ENCODE measurements around the gene GRIA1.

GRIA1 gene

DNA sequence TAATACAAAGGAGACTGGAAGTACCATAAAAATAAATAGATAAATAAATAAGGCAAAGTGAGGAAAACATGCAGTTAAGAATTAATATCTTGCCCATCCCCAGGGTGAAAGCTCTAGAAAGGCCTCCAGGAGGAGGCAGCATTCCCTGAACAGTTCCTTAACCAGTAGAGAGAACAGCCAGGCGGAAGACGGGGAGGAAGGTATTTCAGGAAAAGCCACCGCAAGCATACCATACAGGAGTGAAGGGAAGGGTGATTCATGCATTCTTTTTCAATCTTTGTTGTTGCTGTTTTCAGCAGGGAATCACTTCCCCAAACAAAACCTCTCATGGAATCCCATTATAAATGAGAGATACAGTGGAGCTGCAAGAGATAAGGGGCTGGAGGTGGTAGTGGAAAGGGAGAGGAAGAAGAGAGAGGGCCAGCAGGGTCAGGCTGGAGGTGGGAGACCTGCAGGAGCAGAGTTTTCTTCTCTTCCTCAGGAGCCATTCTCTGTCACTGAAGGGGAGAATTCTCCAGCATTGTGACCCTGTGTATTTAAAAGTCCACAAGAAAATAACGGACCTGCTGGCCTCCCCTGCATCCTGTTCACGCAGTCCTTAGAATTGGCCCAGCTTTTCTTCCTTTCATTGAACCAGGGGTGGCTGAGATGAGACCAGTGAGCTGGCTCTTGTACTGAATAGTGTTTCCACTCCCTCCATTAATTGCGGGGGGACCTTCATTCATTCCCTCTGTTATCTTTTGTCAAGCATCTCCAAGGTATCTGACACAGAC is 292.3 kb downstream of the GRIA1 start:
- peaks cover 19 to 20% of the 10 kb centered on the region in 2 donors for H3K27me3 Mint-ChIP-seq
- no peaks in the 10 kb centered on the region for H3K4me1 Mint-ChIP-seq (ENCODE audit: low read depth in 2 of 2)
- peaks cover 2 to 7% of the 10 kb centered on the region in 2 donors for H3K9me3 Mint-ChIP-seq
- DNase-seq (no peak), ATAC-seq (replicated peaks) (no peak)
- no peak overlapping the region for H3K27ac Mint-ChIP-seq
- H3K4me3 Mint-ChIP-seq: no peak overlapping the region
- no peaks in the 10 kb centered on the region for H3K36me3 Mint-ChIP-seq (ENCODE audit: insufficient read depth)

DNA sequence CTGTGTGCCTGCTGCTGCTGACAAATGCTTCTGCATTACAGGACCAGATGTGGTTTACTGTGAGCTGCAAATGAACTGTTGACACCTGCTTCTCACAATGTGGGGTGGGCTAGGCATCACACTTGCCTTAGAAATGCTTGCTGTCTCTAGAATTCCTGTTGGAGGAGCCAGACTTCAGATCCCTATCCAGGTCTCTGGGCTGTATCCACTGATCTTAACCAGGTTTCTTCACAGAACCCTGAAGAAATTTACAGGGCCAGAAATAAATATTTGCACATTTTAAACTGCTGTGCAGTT is 292.8 kb downstream of the GRIA1 start:
- Mint-ChIP-seq H3K4me1 (ENCODE audit: low read depth in 2 of 2) (no peaks in the 10 kb centered on the region), H3K4me3 (no peak overlapping the region), H3K27me3 (peaks cover 17 to 20% of the 10 kb centered on the region in 2 donors), H3K9me3 (peaks cover 2 to 10% of the 10 kb centered on the region in 2 donors), H3K27ac (no peak overlapping the region), H3K36me3 (ENCODE audit: insufficient read depth) (no peaks in the 10 kb centered on the region)
- no peak for DNase-seq
- ATAC-seq (replicated peaks): no peak

DNA sequence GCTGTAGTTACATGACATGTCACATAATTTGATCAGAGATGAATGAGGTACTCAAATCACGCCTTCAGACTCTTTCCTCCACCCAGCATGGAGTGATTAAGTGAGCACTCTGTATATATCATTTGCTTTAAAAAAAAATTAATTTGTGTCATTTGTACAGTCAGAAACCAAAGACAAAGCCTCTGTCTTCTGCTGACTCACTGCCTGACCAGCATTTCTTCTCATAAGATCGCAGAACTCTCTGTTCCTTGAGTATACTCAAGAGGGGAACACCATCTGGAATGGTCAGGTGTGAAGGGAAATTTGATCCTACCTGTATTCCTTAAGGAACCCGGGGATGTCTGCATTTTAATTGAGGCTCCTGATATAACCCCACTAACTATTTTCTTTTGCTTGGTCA is 293.8 kb downstream of the GRIA1 start:
- DNase-seq: no peak
- H3K4me1 Mint-ChIP-seq (ENCODE audit: low read depth in 2 of 2): no peaks in the 10 kb centered on the region
- no peak overlapping the region for H3K27ac Mint-ChIP-seq
- no peak overlapping the region for H3K4me3 Mint-ChIP-seq
- H3K27me3 Mint-ChIP-seq: peaks cover 17 to 23% of the 10 kb centered on the region in 2 donors
- no peaks in the 10 kb centered on the region for H3K36me3 Mint-ChIP-seq (ENCODE audit: insufficient read depth)
- no peak for ATAC-seq (replicated peaks)
- H3K9me3 Mint-ChIP-seq: peaks cover 2 to 14% of the 10 kb centered on the region in 2 donors

DNA sequence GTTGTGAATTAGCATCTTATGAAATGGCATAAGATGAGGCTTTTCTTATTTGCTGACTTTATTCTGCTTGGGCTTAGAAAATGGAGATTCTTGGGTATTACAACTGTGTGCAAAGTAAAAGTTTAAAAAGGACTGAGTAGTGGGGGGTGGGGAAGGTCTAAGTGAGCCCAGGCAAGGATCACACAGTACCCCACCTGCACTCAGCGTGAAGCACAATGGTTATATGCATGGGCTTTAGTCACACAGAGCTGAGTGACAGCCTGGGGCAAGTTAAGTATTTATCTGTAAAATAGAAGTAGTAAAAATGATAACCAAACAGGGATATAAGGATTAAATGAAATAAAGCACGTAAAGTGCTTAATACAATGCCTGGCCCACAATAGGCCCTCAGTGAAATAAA is 300.9 kb downstream of the GRIA1 start:
- Mint-ChIP-seq H3K9me3 (peaks cover 0 to 12% of the 10 kb centered on the region in 2 donors), H3K27ac (no peak overlapping the region), H3K4me1 (ENCODE audit: low read depth in 2 of 2) (no peaks in the 10 kb centered on the region), H3K36me3 (ENCODE audit: insufficient read depth) (no peaks in the 10 kb centered on the region), H3K4me3 (no peak overlapping the region), H3K27me3 (peaks cover 0 to 7% of the 10 kb centered on the region in 2 donors)
- ATAC-seq (replicated peaks) (no peak), DNase-seq (no peak)

DNA sequence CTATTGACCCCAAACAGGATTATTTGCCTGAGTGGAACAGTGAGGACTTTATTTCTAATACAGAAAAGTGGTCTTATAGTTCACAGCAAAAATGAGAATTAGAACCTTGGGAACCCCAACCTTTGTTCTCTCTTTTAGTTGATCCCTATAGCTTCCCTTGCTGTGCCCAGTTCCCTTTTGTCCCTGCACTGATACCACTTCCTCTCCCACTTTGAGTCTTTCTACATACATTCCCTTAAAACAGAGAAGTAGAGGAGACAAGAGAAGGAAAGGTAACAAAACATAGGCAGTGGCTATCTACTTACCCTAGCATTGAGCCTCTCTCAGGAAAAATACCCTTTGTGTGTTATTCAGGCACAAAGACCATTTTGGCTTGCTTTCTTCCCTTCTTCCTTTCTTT is 301.8 kb downstream of the GRIA1 start:
- no peak for DNase-seq
- Mint-ChIP-seq H3K27me3 (peaks cover 0 to 7% of the 10 kb centered on the region in 2 donors), H3K27ac (no peak overlapping the region), H3K4me3 (no peak overlapping the region), H3K9me3 (peaks cover 0 to 8% of the 10 kb centered on the region in 2 donors), H3K4me1 (ENCODE audit: low read depth in 2 of 2) (no peaks in the 10 kb centered on the region), H3K36me3 (ENCODE audit: insufficient read depth) (no peaks in the 10 kb centered on the region)
- no peak for ATAC-seq (replicated peaks)

DNA sequence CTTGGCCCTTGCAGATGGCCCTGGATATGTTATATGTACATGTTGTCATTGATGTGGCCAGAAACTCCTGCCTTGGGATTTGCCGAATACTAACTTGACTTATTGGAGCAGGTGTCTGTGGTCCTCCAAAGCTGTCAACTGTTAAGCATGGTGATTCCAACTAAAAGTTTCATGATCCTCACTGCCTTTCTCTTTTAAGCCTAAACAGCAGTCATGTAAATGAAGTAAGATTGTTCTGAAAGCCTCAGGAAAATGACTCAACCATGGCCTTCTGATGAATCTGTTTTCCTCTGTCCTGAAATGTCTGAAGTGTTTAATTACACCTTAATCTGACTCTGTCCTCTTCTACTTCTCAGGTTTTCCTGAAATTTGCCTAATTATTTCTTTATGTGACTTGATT is 303.2 kb downstream of the GRIA1 start:
- no peaks in the 10 kb centered on the region for H3K36me3 Mint-ChIP-seq (ENCODE audit: insufficient read depth)
- H3K9me3 Mint-ChIP-seq: peaks cover 0 to under 1% of the 10 kb centered on the region in 2 donors
- H3K4me3 Mint-ChIP-seq: no peak overlapping the region
- H3K27me3 Mint-ChIP-seq: no peaks in the 10 kb centered on the region
- DNase-seq: no peak
- no peaks in the 10 kb centered on the region for H3K4me1 Mint-ChIP-seq (ENCODE audit: low read depth in 2 of 2)
- no peak for ATAC-seq (replicated peaks)
- no peak overlapping the region for H3K27ac Mint-ChIP-seq

DNA sequence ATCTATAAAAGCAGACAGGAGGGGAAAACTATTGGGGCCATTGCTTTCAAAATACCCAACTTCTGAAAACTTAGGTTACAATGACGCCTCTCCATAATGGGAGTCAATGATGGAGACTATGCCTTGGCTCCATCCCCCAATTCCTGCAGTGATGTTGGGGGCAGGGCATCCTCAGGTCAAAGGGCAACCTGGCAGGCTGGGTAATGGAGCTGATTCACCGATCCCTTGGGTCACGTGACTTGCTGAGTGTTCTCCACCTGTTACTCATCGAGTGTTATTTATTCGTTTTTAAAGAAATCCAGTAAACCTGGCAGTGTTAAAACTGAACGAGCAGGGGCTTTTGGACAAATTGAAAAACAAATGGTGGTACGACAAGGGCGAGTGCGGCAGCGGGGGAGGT is 303.9 kb downstream of the GRIA1 start:
- no peak for ATAC-seq (replicated peaks)
- Mint-ChIP-seq H3K27me3 (no peaks in the 10 kb centered on the region), H3K4me3 (no peak overlapping the region), H3K4me1 (ENCODE audit: low read depth in 2 of 2) (no peaks in the 10 kb centered on the region), H3K27ac (no peak overlapping the region), H3K36me3 (ENCODE audit: insufficient read depth) (no peaks in the 10 kb centered on the region), H3K9me3 (no peaks in the 10 kb centered on the region)
- DNase-seq: no peak

DNA sequence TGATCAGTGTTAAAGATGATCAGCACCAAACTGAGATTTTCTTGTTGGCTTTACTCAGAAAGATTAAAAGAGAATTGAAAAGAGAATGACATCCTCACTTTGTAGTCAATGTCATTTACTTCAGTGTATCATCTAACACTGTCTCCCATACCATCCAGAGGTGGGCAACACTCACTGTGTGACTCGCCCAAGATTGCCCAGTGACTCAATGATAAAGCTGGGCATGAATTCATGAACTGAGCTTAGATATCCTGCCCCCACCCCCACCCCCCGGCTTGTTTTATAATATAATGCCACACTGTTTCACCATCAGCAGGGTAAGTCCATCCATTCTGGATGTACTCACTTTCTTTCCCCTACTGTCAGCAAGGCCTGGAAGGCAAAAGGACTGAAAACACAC is 306.1 kb downstream of the GRIA1 start:
- H3K4me1 Mint-ChIP-seq (ENCODE audit: low read depth in 2 of 2): no peaks in the 10 kb centered on the region
- DNase-seq: no peak
- no peaks in the 10 kb centered on the region for H3K9me3 Mint-ChIP-seq
- no peak overlapping the region for H3K4me3 Mint-ChIP-seq
- no peak for ATAC-seq (replicated peaks)
- peaks cover 0 to 5% of the 10 kb centered on the region in 2 donors for H3K27me3 Mint-ChIP-seq
- H3K27ac Mint-ChIP-seq: no peak overlapping the region
- no peaks in the 10 kb centered on the region for H3K36me3 Mint-ChIP-seq (ENCODE audit: insufficient read depth)

DNA sequence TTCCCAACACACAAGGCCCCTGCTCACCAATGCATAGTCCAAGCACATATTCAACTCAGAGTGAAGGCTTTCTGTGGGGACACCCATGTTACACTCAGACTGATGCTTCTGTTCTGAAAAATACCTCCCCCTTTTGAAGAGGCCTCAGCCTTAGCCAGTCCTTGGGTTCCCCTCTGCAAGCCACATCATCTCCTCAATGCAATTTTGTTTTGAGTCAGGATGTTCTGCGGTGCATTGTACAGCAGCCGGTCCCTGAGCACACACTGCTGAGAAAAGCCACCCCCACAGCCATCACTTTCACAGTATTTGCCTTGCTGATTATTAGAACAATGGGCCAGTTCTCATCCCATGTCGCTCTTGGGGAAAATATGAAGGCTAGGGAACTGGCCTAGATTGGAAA is 307.0 kb downstream of the GRIA1 start:
- DNase-seq: no peak
- H3K27me3 Mint-ChIP-seq: peaks cover 0 to 5% of the 10 kb centered on the region in 2 donors
- ATAC-seq (replicated peaks): no peak
- no peaks in the 10 kb centered on the region for H3K36me3 Mint-ChIP-seq (ENCODE audit: insufficient read depth)
- peaks cover 0 to 1% of the 10 kb centered on the region in 2 donors for H3K9me3 Mint-ChIP-seq
- H3K4me3 Mint-ChIP-seq: no peak overlapping the region
- H3K27ac Mint-ChIP-seq: no peak overlapping the region
- H3K4me1 Mint-ChIP-seq (ENCODE audit: low read depth in 2 of 2): no peaks in the 10 kb centered on the region

DNA sequence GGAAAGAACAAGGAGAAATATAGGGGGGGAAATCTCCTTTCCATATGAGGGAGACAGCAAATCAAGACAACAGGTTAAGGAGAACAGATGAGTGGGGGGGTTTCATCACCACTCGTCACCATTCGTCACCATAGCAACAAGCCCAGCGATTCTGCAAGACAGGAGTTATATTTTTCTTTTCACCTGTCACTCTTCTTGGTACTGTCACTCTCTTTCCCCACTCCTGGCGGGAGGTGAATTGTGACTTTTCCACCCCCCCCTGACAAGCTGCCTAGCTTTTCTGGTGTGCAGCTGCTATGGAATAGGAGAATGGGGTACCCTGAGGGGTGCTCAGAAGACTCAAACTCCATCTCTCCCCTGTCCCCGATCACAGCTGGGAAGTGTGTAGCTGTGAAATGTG is 308.4 kb downstream of the GRIA1 start:
- Mint-ChIP-seq H3K27ac (no peak overlapping the region), H3K4me3 (no peak overlapping the region), H3K4me1 (ENCODE audit: low read depth in 2 of 2) (no peaks in the 10 kb centered on the region), H3K27me3 (peaks cover 3 to 6% of the 10 kb centered on the region in 2 donors), H3K9me3 (peaks cover under 1 to 2% of the 10 kb centered on the region in 2 donors), H3K36me3 (ENCODE audit: insufficient read depth) (no peaks in the 10 kb centered on the region)
- DNase-seq: no peak
- ATAC-seq (replicated peaks): no peak

DNA sequence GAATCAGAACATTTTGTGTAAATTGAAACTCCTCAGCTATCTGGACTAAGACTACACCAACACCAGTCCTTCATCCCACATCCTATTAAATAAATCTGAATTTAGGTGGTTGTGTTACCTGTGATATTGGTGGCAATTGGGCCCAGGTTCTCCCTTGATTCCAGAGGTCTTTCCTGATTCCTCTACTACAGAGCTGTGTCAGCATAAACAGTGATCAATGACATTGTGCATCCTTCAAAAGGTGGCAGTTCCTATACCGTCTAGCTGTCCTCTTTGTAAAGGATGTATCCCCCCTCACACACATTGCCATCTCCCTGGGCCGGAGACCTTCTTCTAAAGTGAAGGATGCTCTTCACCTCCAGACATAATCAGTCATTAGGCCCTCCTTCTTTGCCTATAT is 309.0 kb downstream of the GRIA1 start:
- Mint-ChIP-seq H3K27ac (no peak overlapping the region), H3K4me3 (no peak overlapping the region), H3K27me3 (peaks cover 10 to 12% of the 10 kb centered on the region in 2 donors), H3K9me3 (peaks cover 5 to 6% of the 10 kb centered on the region in 2 donors), H3K4me1 (ENCODE audit: low read depth in 2 of 2) (no peaks in the 10 kb centered on the region), H3K36me3 (ENCODE audit: insufficient read depth) (no peaks in the 10 kb centered on the region)
- DNase-seq: no peak
- ATAC-seq (replicated peaks): no peak

DNA sequence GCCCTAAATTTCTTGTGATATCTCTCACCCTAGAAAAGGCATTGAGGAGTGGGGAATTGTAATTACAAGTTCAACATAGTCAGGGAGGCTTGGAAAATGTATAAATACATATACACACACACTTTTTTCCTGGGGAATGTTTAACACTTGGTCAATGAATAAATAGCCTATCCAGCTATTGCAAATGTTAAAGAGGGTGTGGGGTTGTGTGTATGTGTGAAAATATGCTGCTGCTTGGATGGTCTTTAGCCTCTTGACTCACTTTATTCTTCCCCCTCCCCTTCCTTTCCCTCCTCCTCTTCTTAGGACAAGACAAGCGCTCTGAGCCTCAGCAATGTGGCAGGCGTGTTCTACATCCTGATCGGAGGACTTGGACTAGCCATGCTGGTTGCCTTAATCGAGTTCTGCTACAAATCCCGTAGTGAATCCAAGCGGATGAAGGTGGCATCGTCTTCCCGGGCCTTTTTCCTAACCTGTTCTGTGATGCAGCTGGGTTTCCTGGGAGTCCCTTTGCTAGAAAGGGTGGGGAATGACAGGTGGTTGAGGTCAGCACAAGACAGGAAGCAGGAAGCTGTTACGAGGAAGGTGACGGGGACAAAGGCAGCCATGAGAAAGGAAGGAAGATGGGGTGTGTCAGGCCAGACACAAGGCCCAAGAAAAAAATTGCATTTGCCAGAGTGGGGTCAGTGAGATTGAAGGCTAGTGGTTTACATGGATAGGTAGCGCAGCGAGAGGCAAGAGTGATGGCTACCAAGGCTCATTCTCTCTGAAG is 311.8 kb downstream of the GRIA1 start:
- peaks cover 5 to 6% of the 10 kb centered on the region in 2 donors for H3K9me3 Mint-ChIP-seq
- H3K36me3 Mint-ChIP-seq (ENCODE audit: insufficient read depth): no peaks in the 10 kb centered on the region
- ATAC-seq (replicated peaks) (no peak), DNase-seq (no peak)
- peaks cover 11 to 12% of the 10 kb centered on the region in 2 donors for H3K27me3 Mint-ChIP-seq
- H3K27ac Mint-ChIP-seq: no peak overlapping the region
- no peaks in the 10 kb centered on the region for H3K4me1 Mint-ChIP-seq (ENCODE audit: low read depth in 2 of 2)
- no peak overlapping the region for H3K4me3 Mint-ChIP-seq

DNA sequence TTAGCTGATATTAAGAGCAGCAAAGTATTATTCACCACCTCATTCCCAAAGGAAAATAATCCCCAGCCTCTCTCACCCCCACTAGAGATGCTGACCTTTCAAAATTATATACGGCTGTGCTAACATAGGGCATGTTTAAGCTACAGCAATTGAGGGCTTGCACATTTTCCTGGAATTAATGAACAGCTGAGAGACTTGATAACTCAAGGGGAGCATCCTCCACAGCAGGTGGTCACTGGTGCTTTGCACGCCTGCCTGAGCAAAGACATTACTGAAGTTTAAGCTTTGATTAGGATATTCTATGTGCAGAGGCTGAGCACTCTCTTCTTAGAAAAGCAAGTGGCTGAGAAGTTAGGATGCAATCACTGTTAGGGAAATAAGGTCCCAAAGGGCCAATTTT is 317.3 kb downstream of the GRIA1 start:
- no peak overlapping the region for H3K4me3 Mint-ChIP-seq
- no peak for DNase-seq
- ATAC-seq (replicated peaks): no peak
- peaks cover 6 to 11% of the 10 kb centered on the region in 2 donors for H3K27me3 Mint-ChIP-seq
- H3K27ac Mint-ChIP-seq: no peak overlapping the region
- H3K36me3 Mint-ChIP-seq (ENCODE audit: insufficient read depth): no peaks in the 10 kb centered on the region
- H3K4me1 Mint-ChIP-seq (ENCODE audit: low read depth in 2 of 2): no peaks in the 10 kb centered on the region
- H3K9me3 Mint-ChIP-seq: peaks cover 3 to 6% of the 10 kb centered on the region in 2 donors

DNA sequence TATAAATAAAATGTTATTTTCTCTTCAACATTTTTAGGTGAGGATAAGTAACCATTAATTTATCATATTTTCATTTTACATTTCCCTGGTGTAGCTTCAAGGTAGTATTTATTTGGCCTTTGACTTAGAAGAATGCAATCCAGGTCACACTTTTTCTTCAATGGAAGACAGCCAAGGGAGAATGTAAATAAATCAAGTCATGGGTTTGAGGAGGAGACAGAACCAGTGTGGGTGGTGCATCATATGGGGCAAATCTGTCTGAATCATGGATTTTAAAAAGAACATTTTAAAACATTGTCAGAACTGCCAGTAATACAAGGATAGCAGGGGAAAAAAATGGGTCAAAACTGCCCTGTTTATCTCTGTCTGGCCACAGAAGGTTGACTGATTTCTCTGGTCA is 318.7 kb downstream of the GRIA1 start:
- Mint-ChIP-seq H3K4me1 (ENCODE audit: low read depth in 2 of 2) (no peaks in the 10 kb centered on the region), H3K36me3 (ENCODE audit: insufficient read depth) (no peaks in the 10 kb centered on the region), H3K27me3 (peaks cover 2 to 7% of the 10 kb centered on the region in 2 donors), H3K4me3 (no peak overlapping the region), H3K27ac (no peak overlapping the region), H3K9me3 (peaks cover 0 to 3% of the 10 kb centered on the region in 2 donors)
- DNase-seq (no peak), ATAC-seq (replicated peaks) (no peak)

Measured in effector memory CD8-positive, alpha-beta T cell (primary cell).